BE2C (cell line): Measurements from ENCODE around the gene POLG2.
"Not testable (repeated sequence)": the region's sequence is repeated elsewhere in the genome, so short reads cannot be mapped to it uniquely, and the experiment has no call there.

Source experiments
- DNase-seq: peaks from one replicate; pipeline ENCODE4 v3.0.0-alpha.2; 2020
- H3K27me3 ChIP-seq: fragments of 250-450 bp; sonication (Bioruptor Pico); 2 replicates; pipeline ENCODE4 v1.5.1; 2020; ENCODE audit warnings: mild to moderate bottlenecking
- H3K36me3 ChIP-seq: fragments of 250-450 bp; sonication (Bioruptor Pico); 2 replicates; pipeline ENCODE4 v1.5.1; 2020; ENCODE audit warnings: mild to moderate bottlenecking
- H3K4me1 ChIP-seq: fragments of 250-450 bp; sonication (Bioruptor Pico); 2 replicates; pipeline ENCODE4 v1.5.1; 2020
- H3K4me3 ChIP-seq: 2 replicates; pipeline ENCODE4 v1.5.1; 2011; ENCODE audit warnings: low read depth, low read length
- H3K9me3 ChIP-seq: fragments of 250-450 bp; sonication (Bioruptor Pico); 2 replicates; pipeline ENCODE4 v1.5.1; 2020
- TF ChIP-seq, protein P1 (sequence below): IDR thresholded peaks from 2 replicates; pipeline ENCODE4 v1.5.1; 2012; ENCODE audit warnings: mild to moderate bottlenecking, low read depth, low read length

Gene POLG2

DNA sequence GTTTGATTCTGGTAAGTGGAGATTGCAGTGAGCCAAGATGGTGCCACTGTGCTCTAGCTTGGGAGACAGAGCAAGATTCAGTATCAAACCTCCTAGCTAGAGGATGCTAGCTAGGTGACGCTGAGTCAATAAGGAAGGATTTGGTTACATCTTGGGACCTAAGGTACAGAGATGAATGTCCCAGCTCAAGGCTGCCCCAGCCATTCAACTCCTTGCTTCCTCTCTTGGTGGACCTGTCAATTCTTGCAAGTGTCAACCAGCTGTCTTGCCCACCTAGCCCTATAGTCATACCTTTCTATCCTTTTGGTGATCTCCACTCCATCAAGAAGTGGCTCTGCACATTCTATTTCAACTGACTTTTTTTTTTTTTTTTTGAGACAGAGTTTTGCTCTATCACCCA lies 49.3 kb downstream of the POLG2 start:
- Histone ChIP-seq H3K27me3 (no peaks in the 10 kb centered on the region), H3K4me1 (no peaks in the 10 kb centered on the region), H3K36me3 (no peaks in the 10 kb centered on the region), H3K9me3 (no peaks in the 10 kb centered on the region), H3K4me3 (no peak overlapping the region)
- DNase-seq, result no peak
- TF ChIP-seq, protein P1, sequence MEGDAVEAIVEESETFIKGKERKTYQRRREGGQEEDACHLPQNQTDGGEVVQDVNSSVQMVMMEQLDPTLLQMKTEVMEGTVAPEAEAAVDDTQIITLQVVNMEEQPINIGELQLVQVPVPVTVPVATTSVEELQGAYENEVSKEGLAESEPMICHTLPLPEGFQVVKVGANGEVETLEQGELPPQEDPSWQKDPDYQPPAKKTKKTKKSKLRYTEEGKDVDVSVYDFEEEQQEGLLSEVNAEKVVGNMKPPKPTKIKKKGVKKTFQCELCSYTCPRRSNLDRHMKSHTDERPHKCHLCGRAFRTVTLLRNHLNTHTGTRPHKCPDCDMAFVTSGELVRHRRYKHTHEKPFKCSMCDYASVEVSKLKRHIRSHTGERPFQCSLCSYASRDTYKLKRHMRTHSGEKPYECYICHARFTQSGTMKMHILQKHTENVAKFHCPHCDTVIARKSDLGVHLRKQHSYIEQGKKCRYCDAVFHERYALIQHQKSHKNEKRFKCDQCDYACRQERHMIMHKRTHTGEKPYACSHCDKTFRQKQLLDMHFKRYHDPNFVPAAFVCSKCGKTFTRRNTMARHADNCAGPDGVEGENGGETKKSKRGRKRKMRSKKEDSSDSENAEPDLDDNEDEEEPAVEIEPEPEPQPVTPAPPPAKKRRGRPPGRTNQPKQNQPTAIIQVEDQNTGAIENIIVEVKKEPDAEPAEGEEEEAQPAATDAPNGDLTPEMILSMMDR, result no peak

DNA sequence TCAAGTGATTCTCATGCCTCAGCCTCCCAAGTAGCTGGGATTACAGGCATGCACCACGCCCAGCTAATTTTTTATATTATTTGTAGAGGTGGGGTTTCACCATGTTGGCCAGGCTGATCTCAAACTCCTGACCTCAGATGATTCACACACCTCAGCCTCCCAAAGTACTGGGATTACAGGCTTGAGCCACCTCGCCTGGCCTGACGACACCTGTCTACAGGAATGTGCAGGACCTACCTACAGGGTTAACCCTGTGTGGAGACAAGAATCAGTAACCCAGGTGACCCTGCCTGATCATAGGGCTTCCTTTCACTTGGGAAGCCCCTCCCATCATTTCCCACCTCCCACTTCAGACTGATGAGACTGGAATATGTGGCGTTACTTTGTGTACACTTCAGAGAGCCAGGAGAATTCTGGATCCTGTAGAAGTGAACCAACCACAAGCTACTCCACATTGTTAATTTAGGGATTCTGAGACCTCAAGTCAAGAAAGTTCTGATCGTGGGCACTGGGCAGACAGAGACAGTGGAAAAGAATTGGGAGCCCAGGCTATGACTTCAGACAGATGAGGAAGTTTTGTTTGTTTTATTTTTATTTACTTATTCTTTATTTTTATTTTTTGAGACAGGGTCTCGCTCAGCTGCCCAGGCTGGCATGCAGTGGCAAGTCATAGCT lies 53.6 kb downstream of the POLG2 start:
- DNase-seq, result no peak
- no peak overlapping the region for H3K4me3 ChIP-seq

DNA sequence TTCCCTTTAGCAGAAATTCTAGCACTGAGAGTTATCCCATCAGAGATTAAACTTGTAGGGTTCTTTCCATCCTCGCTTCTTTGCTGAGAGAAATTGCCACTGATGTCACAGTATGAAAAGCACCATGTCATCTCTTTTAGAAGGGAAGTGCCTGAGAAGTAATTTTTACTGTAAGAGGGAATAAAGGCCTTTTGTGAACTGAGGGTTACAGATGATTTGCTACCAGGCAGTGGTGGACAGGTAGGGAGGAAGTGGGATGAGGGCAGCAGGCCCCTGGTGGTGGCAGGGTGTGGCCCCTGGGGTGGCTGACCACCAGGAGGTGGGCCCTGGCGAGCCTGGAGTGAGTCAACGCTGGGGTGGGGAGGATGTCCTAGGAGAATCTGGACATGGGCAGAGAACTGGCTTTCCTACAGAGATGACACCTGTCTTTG lies 54.3 kb downstream of the POLG2 start:
- no peaks in the 10 kb centered on the region for H3K9me3 ChIP-seq
- DNase-seq, result no peak
- H3K4me1 ChIP-seq, result no peaks in the 10 kb centered on the region
- H3K36me3 ChIP-seq, result no peaks in the 10 kb centered on the region
- TF ChIP-seq, protein P1, result no peak
- H3K27me3 ChIP-seq, result no peaks in the 10 kb centered on the region
- H3K4me3 ChIP-seq, result no peak overlapping the region

More for the DNA sequence above, 53.6 kb downstream of the POLG2 start:
- Histone ChIP-seq H3K36me3 (no peaks in the 10 kb centered on the region), H3K27me3 (no peaks in the 10 kb centered on the region), H3K4me1 (no peaks in the 10 kb centered on the region), H3K9me3 (no peaks in the 10 kb centered on the region)
- TF ChIP-seq, protein P1, result no peak

DNA sequence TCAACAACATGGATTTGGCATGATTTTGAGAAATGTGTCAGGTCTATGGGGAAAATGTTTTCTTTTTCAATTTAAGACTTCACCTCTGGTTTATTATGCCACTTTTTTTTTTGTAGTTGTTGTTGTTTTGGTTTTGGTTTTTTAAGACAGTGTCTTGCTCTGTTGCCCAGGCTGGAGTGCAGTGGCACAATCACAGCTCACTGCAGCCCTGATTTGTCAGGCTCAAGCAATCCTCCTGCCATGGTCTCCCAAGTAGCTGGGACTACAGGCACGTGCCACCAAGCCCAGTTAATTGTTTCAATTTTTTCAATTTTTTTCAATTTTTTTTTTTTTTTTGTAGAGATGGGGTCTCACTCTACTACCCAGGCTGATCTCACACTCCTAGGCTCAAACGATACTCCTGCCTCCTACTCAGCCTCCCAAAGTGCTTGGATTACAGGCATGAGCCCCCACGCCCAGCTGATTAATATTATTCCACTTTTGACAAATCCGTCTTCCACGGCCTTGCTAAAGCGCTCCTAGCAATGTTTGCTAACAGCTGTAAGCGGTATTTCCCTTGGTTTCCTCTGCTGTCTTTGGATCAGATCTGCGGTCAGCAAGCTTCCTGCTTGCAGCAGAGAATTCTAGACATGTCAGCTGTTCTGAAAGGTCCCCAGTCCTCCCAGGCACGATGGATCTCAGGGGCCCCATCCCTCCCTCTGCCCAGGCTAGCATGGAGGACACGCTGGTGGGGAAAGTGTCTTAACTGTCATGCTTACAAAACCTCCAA lies 54.9 kb downstream of the POLG2 start:
- Histone ChIP-seq H3K4me3 (no peak overlapping the region), H3K36me3 (no peaks in the 10 kb centered on the region), H3K9me3 (no peaks in the 10 kb centered on the region), H3K27me3 (no peaks in the 10 kb centered on the region), H3K4me1 (no peaks in the 10 kb centered on the region)
- TF ChIP-seq, protein P1, result no peak
- DNase-seq, result no peak

DNA sequence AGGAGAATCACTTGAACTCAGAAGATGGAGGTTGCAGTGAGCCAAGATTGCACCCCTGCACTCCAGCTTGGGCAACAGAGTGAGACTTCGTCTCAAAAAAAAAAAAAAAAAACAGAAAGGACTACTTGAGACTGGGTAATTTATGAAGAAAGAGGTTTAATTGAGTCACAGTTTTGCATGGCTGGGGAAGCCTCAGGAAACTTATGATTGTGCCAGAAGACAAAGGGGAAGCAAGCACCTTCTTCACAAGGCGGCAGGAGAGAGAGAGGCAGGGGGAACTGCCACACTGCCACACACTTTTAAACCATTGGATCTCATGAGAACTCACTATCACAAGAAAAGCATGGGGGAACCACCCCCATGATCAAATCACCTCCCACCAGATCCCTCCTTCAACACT lies 56.9 kb downstream of the POLG2 start:
- no peaks in the 10 kb centered on the region for H3K36me3 ChIP-seq
- H3K4me3 ChIP-seq, result no peak overlapping the region
- H3K9me3 ChIP-seq, result no peaks in the 10 kb centered on the region
- no peak for DNase-seq
- H3K4me1 ChIP-seq, result no peaks in the 10 kb centered on the region
- TF ChIP-seq, protein P1, result no peak
- no peaks in the 10 kb centered on the region for H3K27me3 ChIP-seq

DNA sequence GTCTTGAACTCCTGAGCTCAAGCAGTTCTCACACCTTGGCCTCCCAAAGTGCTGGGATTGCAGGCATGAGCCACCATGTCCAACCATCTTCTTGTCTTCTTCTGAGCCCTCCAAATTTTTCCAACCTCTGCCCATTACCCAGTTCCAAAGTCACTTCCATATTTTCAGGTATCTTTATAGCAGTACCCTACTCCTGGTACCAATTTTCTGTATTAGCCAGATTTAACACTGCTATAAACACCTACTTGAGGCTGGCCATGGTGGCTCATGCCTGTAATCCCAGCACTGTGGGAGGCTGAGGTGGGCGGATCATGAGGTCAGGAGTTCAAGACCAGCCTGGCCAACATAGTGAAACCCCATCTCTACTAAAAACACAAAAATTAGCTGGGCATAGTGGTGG lies 57.3 kb downstream of the POLG2 start:
- H3K4me3 ChIP-seq, H3K36me3 ChIP-seq, H3K27me3 ChIP-seq, H3K4me1 ChIP-seq, DNase-seq, H3K9me3 ChIP-seq: not testable (repeated sequence)
